HCT116 (cell line): ENCODE measurements around the gene PHB1. TPM values are rescaled to one million over a fixed set of nuclear protein-coding genes. Genes with fewer than 3 reads are reported as not detected.

ENCODE experiments used
- ATAC-seq: fragments of 200-7000 bp; cut with Tn5 transposase; 2 replicates; pipeline ENCODE4 v1.9.1; 2020; ENCODE audit warnings: mild to moderate bottlenecking, moderate library complexity
- BruUV-seq: library from RNA; stranded (reverse); fragments of 400-500 nt; replicated peaks from 2 replicates; lab custom pipeline; 2021; lab: Mats Ljungman, UMichigan
- CTCF ChIA-PET: fragments of 300-600 bp; sonication (Branson Sonifier 250); formaldehyde crosslinking; loops from one replicate; lab custom pipeline; 2021; ENCODE audit warnings: antibody characterized with exemption; lab: Charles Lee
- POLR2A ChIA-PET: fragments of 300-600, 350-600 bp; sonication (Branson Sonifier 250); formaldehyde crosslinking; loops from one replicate; lab custom pipeline; 2021; ENCODE audit warnings: antibody characterized with exemption; lab: Charles Lee
- RAD21 ChIA-PET, 2 experiments: fragments of 300-600 bp; sonication (Branson Sonifier 250); formaldehyde crosslinking; loops; one replicate each; lab custom pipeline; 2023; ENCODE audit warnings: low total read pairs in 2 of 2; ENCODE audit not compliant: uncharacterized antibody in 2 of 2, unreplicated experiment in 2 of 2, low non-redundant PET in 1 of 2; lab: Charles Lee
- DNase-seq: peaks from one replicate; pipeline ENCODE4 v3.0.0-alpha.2; 2010; ENCODE audit warnings: low read depth, low spot score
- H2AFZ ChIP-seq: fragments of 200-600 bp; shearing (Covaris generic), sonication (generic); 2 replicates; pipeline ENCODE4 v1.6.1; 2017; ENCODE audit warnings: low read depth, mixed run types, mixed read lengths, antibody characterized with exemption, low read length; ENCODE audit not compliant: poor library complexity, severe bottlenecking
- H3K27ac ChIP-seq: 2 replicates; pipeline ENCODE4 v1.5.1; 2012; ENCODE audit warnings: low read depth, low read length
- H3K27me3 ChIP-seq: fragments of 200-600 bp; sonication (generic); 2 replicates; pipeline ENCODE4 v1.6.1; 2016; ENCODE audit warnings: mixed run types, low read length, mixed read lengths; ENCODE audit not compliant: insufficient read depth
- H3K36me3 ChIP-seq, 2 experiments: fragments of 200-500 bp in 1 of 2; fragments of 200-600 bp in 1 of 2; sonication (Bioruptor generic) in 1 of 2; sonication (generic) in 1 of 2; 2 replicates each; pipeline versions ENCODE4 v1.5.1 to v1.6.1; 2014 to 2016; ENCODE audit warnings: low read length in 2 of 2, inconsistent platforms in 1 of 2, mixed read lengths in 1 of 2, mixed run types in 1 of 2; ENCODE audit not compliant: insufficient read depth in 2 of 2, control insufficient read depth in 1 of 2
- H3K4me1 ChIP-seq, 2 experiments: fragments of 200-600 bp in 1 of 2; sonication (generic) in 1 of 2; 2 replicates each; pipeline versions ENCODE4 v1.5.1 to v1.6.1; 2012 to 2017; ENCODE audit warnings: low read length in 2 of 2, inconsistent platforms in 1 of 2, mild to moderate bottlenecking in 1 of 2, mixed read lengths in 1 of 2, mixed run types in 1 of 2, moderate library complexity in 1 of 2; ENCODE audit not compliant: insufficient read depth in 2 of 2, control insufficient read depth in 1 of 2
- H3K4me2 ChIP-seq: fragments of 200-600 bp; sonication (generic); 2 replicates; pipeline ENCODE4 v1.6.1; 2017; ENCODE audit warnings: mixed run types, low read length, mixed read lengths
- H3K4me3 ChIP-seq, 2 experiments: fragments of 200-600 bp in 1 of 2; sonication (generic) in 1 of 2; replicated peaks in 1 of 2; 2 replicates each; pipeline ENCODE4 v1.5.1; 2011 to 2016; ENCODE audit warnings: low read length in 2 of 2, control low read depth in 1 of 2, low read depth in 1 of 2, mild to moderate bottlenecking in 1 of 2, mixed read lengths in 1 of 2, mixed run types in 1 of 2
- H3K79me2 ChIP-seq: fragments of 200-600 bp; sonication (generic); 2 replicates; pipeline ENCODE4 v1.6.1; 2017; ENCODE audit warnings: mild to moderate bottlenecking, mixed run types, low read length, moderate library complexity, mixed read lengths; ENCODE audit not compliant: insufficient read depth
- H3K9ac ChIP-seq: fragments of 200-600 bp; sonication (generic); 2 replicates; pipeline ENCODE4 v1.6.1; 2016; ENCODE audit warnings: low read length, mixed read lengths
- H3K9me2 ChIP-seq: fragments of 200-600 bp; sonication (generic), shearing (Covaris generic); 2 replicates; pipeline ENCODE4 v1.6.1; 2017; ENCODE audit warnings: mixed run types, mild to moderate bottlenecking, moderate library complexity; ENCODE audit not compliant: insufficient read depth
- H3K9me3 ChIP-seq, 2 experiments: fragments of 200-500 bp in 1 of 2; fragments of 200-600 bp in 1 of 2; sonication (Bioruptor generic) in 1 of 2; sonication (generic) in 1 of 2; 2 replicates each; pipeline ENCODE4 v1.6.1; 2014 to 2017; ENCODE audit warnings: low read length in 2 of 2, mixed read lengths in 2 of 2, inconsistent platforms in 1 of 2, low read depth in 1 of 2, mild to moderate bottlenecking in 1 of 2, mixed run types in 1 of 2, moderate library complexity in 1 of 2; ENCODE audit not compliant: control insufficient read depth in 1 of 2, insufficient read depth in 1 of 2
- H4K20me1 ChIP-seq: fragments of 200-600 bp; sonication (generic), shearing (Covaris generic); 2 replicates; pipeline ENCODE4 v1.6.1; 2017; ENCODE audit warnings: mixed run types, mild to moderate bottlenecking, moderate library complexity; ENCODE audit not compliant: insufficient read depth
- CBX3 ChIP-seq: IDR thresholded peaks from 2 replicates; pipeline ENCODE4 v1.6.1; 2012; ENCODE audit warnings: low read depth
- CEBPB ChIP-seq: IDR thresholded peaks from 2 replicates; pipeline ENCODE4 v1.6.1; 2012; ENCODE audit warnings: low read depth
- CTCF ChIP-seq, 3 experiments: fragments of 200-600 bp in 1 of 3; sonication (generic) in 1 of 3; IDR thresholded peaks in 2 of 3; conservative IDR thresholded peaks in 1 of 3; 2 replicates each; pipeline ENCODE4 v1.5.1; 2012 to 2017; ENCODE audit warnings: low read depth in 2 of 3, low read length in 2 of 3, antibody characterized with exemption in 1 of 3, borderline replicate concordance in 1 of 3, control low read depth in 1 of 3, mild to moderate bottlenecking in 1 of 3, mixed read lengths in 1 of 3, mixed run types in 1 of 3, moderate library complexity in 1 of 3; ENCODE audit not compliant: insufficient read depth in 1 of 3
- EZH2phosphoT487 ChIP-seq: fragments of 200-600 bp; IDR thresholded peaks from 2 replicates; pipeline ENCODE4 v1.6.1; 2018; ENCODE audit warnings: antibody characterized with exemption, borderline replicate concordance
- FOSL1 ChIP-seq: IDR thresholded peaks from 2 replicates; pipeline ENCODE4 v1.6.1; 2012; ENCODE audit warnings: low read depth
- MAX ChIP-seq: IDR thresholded peaks from 2 replicates; pipeline ENCODE4 v1.6.1; 2012
- POLR2A ChIP-seq: IDR thresholded peaks from 2 replicates; pipeline ENCODE4 v1.7.0; 2011; ENCODE audit warnings: borderline replicate concordance; ENCODE audit not compliant: insufficient read depth, insufficient read length; ENCODE audit errors: extremely low read depth
- POLR2AphosphoS5 ChIP-seq: IDR thresholded peaks from 2 replicates; pipeline ENCODE4 v1.6.1; 2011; ENCODE audit warnings: mild to moderate bottlenecking, low read depth, low read length, moderate library complexity
- RAD21 ChIP-seq: IDR thresholded peaks from 2 replicates; pipeline ENCODE4 v1.6.1; 2012; ENCODE audit warnings: low read depth, mild to moderate bottlenecking
- SP1 ChIP-seq: IDR thresholded peaks from 2 replicates; pipeline ENCODE4 v1.6.1; 2012; ENCODE audit warnings: low read depth
- SRF ChIP-seq: IDR thresholded peaks from 2 replicates; pipeline ENCODE4 v1.6.1; 2012; ENCODE audit warnings: low read depth
- intact Hi-C: fragments of 100-400 bp; cut with micrococcal nuclease; formaldehyde crosslinking; loops from 2 replicates; pipeline ENCODE4 v1.10.0; 2022
- total RNA-seq: library from RNA; stranded (reverse); gene quantifications from one replicate; pipeline ENCODE4 v1.2.1, GENCODE V29; 2021; ENCODE audit not compliant: unreplicated experiment
- TF ChIP-seq, protein P1 (sequence below): IDR thresholded peaks from 2 replicates; pipeline ENCODE4 v1.6.1; 2011; ENCODE audit warnings: mild to moderate bottlenecking, low read length, moderate library complexity; ENCODE audit not compliant: insufficient replicate concordance; ENCODE audit errors: extremely low read depth

Gene PHB1
- total RNA-seq, 1 experiment from 2014 or later = 534 TPM

GRCh38 chr17:49438436-49439278, 24.0 kb upstream of the PHB1 start:
- CTCF ChIA-PET = interaction anchor here (9.0 kb wide), 1 partner anchor 118 kb away, joined by 81 read pairs; no protein-coding TSS in a partner anchor
- no peak for ATAC-seq
- no TSS peak for BruUV-seq
- no peak overlapping the region for H3K9ac ChIP-seq
- no peaks in the 10 kb centered on the region for H3K36me3 ChIP-seq
- H3K4me3 ChIP-seq = no peak overlapping the region
- H3K27ac ChIP-seq = no peak overlapping the region
- no peaks in the 10 kb centered on the region for H3K9me2 ChIP-seq
- POLR2A ChIA-PET = no interaction called here
- RAD21 ChIA-PET = no interaction called here
- H3K79me2 ChIP-seq = no peaks in the 10 kb centered on the region
- intact Hi-C loops = no loop called here
- no peaks in the 10 kb centered on the region for H3K4me1 ChIP-seq
- H2AFZ ChIP-seq = no peak overlapping the region
- H3K4me2 ChIP-seq = no peak overlapping the region
- no peak for DNase-seq
- H3K27me3 ChIP-seq = peaks cover 19% of the 10 kb centered on the region; the same call in 1 of the 2 replicates
- no peaks in the 10 kb centered on the region for H4K20me1 ChIP-seq
- H3K9me3 ChIP-seq = no peaks in the 10 kb centered on the region
- TF ChIP-seq SRF (no peak), POLR2AphosphoS5 (no peak), MAX (no peak), POLR2A (no peak), EZH2phosphoT487 (no peak), CEBPB (no peak), CTCF (IDR thresholded peaks at IDR 0.05 in 2 of 3, conservative IDR thresholded peaks at IDR 0.05 in 1 of 3; ENCODE audit: borderline replicate concordance in 1 of 3, insufficient read depth in 1 of 3, low read depth in 2 of 3, low read length in 2 of 3) (no peak), FOSL1 (no peak), RAD21 (no peak), CBX3 (no peak), SP1 (no peak)
- TF ChIP-seq, protein P1, sequence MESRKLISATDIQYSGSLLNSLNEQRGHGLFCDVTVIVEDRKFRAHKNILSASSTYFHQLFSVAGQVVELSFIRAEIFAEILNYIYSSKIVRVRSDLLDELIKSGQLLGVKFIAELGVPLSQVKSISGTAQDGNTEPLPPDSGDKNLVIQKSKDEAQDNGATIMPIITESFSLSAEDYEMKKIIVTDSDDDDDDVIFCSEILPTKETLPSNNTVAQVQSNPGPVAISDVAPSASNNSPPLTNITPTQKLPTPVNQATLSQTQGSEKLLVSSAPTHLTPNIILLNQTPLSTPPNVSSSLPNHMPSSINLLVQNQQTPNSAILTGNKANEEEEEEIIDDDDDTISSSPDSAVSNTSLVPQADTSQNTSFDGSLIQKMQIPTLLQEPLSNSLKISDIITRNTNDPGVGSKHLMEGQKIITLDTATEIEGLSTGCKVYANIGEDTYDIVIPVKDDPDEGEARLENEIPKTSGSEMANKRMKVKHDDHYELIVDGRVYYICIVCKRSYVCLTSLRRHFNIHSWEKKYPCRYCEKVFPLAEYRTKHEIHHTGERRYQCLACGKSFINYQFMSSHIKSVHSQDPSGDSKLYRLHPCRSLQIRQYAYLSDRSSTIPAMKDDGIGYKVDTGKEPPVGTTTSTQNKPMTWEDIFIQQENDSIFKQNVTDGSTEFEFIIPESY = no peak
